HUDEP-2 (cell line): ENCODE results near the gene HBS1L.

Source experiments
- DNase-seq, 76 experiments: peaks; one replicate each; lab custom pipeline; 2025; ENCODE audit not compliant: unreplicated experiment in 76 of 76; lab: John Stamatoyannopoulos, UW

The HBS1L gene

DNA sequence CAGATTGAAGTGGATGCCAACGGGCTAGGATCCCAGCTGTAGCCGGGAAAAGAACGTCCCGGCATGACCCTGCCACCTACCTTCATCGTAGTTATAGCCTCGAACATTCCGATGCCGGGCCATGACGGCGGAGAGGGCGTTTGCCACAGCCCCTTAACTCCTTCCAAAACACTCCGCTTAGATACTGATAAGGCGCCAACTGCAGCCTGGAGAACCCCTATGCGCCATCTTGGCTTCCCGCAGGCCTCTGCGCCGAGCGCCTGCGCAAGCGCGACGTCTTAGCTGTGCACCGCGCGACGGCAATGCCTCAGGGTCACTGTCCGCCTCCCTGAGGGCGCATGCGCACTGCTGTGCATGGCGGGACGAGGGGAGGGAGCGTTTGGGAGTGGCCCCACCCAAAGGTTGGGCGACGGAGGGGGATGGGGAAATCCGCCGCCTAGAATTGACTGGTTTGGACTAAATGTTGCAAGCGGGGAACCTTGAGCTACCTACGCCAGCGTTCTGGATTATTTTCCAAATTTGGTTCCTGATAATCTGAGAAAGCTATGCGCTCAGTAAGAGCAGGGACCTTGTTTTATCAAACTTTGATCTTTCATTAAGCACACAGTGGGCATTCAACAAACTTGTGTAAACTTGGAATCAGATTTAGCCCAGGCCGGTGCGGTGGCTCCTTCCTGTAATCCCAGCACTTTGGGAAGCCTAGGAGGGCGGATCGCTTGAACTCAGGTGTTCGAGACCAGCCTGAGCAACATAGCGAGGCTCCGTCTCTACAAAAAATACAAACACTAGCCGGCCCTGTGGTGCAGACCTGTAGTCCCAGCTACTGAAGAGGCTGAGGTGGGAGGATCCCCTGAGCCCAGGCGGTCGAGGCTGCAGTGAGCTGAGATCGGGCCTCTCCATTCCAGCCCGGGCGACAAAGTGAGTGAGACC is at the start of gene HBS1L:
Gene HBS1L (minus strand): TSS at position 254 of the 930 bp plus-strand sequence. CDS start 131 bp downstream, at position 123.
- DNase-seq = peak in 75 of 76 experiments; percentile 88 to 100 (median 99)

- DNase-seq = no peak
Measured at GRCh38 chr6:135104199-135104598, 49.6 kb upstream of the HBS1L start.

DNA sequence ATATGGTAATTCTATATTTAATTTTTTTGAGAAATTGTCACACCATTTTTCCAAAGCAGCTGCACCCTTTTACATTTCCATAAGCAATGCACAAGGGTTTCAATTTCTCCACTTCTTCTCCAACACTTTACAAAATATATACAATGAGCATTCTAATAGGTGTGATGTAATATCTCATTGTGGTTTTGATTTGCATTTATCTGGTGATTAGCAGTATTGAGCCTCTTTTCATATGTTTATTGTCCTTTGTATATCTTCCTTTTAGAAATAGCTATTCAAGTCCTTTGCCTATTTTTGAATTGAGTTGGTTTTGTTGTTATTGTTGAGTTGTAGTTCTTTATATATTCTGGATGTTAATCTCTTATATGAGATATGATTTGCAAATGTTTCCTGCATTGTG is 47.6 kb upstream of the HBS1L start:
- DNase-seq = no peak

DNA sequence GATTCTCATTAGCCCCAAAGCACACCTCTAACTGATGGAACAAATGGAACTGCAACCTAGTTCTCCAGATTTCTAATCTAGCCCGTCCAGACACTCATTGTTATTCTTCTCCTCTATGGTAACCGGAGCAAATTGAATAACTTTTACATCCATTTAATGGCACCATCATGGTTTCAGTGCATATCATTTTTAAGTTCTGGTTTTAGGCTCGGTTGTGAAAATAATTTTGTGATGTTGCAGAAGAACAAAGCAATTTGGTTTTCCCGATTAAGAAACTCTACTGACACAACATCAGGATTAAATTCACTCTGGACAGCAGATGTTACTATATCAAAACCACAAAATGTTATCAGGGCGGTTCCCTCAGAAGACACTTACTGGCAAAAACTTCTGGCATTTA is 42.5 kb upstream of the HBS1L start:
- peak in 42 of 76 experiments; percentile 17 to 98 (median 82) for DNase-seq

DNA sequence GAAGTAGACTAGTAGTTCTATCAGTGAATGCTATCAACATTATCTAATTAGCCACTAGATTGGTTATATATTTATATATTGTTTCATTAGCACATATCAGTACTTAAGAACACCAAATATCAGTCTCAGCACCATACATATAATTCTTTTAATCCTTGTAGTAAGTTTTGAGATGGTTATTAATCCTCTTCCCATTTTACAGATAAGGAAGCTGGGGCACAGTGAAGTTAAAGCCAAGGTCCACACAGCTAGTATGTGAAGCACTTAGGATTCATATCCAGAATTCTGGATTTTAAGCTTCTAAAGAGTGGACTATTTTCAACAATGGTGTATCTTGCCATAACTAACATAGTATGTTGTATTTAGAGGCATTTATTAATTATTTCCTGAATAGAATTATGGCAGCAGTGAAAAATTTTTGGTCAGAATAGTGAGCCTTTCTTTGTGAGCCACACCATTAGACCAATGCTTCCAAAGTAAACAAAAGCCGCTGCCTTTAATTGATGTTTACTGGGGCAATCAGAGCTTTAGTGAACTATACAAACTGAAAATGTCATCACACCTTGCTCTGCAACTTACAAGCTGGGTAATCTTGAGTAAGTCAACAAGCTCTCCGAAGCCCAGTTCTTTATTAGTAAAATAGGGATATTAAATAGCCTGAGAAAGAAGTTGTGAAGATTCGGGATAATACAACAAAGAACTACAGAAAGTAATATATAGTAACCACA is 41.9 kb upstream of the HBS1L start:
- no peak for DNase-seq

GRCh38 chr6:135095716-135096115 is 41.1 kb upstream of the HBS1L start:
- DNase-seq = no peak

DNA sequence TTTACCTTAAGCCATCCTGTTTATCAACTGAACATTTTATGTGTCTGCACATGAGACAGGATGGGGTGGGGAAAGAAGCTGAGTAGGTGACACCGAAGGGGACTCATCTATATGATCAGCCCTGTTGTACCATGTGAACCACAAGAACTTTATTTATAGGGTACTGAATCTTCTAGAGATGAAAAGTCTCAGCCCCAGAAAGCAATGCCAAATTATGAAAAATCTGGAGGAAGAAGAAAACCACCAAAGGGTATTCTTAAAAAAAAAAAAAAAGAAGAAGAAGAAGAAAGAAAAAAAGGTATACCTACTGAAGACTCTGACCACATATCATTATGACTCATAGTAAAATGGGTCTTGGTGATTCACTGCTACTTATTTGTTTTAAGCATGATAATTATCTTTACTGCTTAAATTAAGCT is 39.8 kb upstream of the HBS1L start:
- peak in 3 of 76 experiments; percentile 26 to 51 (median 37) for DNase-seq

GRCh38 chr6:135093578-135093977 is 39.0 kb upstream of the HBS1L start:
- DNase-seq = peak in 41 of 76 experiments; percentile 21 to 85 (median 56)

DNA sequence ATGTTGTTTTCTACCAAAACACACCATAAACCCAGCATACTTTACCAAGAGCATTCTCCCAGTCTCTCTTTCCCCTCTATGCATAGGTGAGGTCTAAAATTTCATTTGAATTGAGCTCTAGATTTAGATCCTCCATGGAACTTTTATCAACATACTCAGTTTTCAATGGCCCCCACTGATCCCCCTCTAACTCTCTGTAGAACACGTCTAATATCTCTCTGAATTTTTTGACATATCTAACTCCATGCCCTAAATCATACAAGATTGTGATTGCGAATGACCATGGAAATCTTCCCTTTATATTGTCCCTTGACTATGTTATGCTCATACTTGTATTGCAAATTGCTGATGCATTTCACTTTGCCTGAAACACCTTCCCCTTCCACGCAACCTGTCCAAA is 38.1 kb upstream of the HBS1L start:
- no peak for DNase-seq

- peak in 3 of 76 experiments; percentile 34 to 41 (median 39) for DNase-seq
Measured at GRCh38 chr6:135090819-135091218, 36.2 kb upstream of the HBS1L start.

GRCh38 chr6:135089901-135090300 is 35.3 kb upstream of the HBS1L start:
- DNase-seq = no peak

DNA sequence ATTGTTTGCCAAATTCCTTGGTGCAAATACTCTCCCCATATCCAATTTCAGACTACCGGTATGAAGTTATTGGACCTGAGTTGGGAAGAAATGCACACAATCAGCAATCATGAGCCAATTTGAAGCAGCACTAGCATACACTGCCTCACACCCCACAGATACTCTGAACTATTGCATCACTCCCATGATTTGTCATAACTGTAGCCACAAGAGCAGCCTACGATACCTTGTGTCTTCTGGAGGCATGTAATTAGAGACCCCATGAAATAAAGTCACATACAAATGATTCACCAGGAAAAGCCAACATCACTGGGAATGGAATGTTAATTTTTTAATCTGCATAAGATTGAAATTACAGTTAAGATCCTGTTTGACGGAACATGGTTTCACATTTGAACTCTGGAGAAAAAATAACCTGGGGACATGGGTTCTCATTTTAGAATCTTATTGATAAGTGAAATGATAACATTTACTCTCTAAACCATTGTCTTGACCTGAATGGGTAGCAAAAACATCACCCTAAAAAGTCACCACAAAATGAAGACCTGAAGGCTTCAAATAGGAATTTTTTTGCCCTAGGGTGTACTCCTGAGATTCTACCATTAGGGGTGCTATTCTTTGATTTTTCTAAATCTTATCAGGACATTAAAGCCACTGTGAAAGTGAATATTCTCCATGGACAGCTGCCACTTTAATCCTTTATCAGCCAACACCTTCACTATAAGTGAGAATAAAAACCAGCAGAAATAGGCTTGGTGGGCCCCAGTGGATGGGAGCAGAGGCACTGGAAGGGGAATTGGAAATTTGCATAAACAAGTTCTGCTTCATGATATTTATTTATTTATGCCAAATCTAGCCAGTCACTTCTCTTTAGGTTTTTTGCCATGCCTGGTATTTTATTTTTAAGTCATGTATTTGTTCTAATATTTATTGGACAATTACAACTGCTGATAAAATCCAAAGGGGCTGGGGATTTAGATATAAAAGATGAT is 34.5 kb upstream of the HBS1L start:
- DNase-seq = peak in 60 of 76 experiments; percentile 22 to 93 (median 64)

DNA sequence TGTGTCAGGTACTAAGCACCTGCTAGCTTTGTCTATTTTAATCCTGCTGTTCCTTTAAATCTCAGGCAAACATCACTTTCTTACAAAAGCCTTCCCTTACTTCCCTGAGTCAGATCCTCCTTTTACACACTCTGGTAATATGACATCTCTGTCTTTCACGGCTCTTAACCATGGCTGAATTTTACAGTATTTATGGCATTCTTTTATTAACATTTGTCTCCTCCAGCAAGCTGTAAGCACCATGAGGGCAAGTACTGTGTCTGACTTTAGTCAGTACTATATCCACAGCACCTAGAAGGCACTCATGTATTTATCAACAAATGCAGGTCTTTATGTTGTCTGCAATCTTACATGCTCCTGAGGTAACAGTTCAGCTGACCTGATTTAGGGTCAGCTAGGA is 33.7 kb upstream of the HBS1L start:
- DNase-seq = no peak

DNA sequence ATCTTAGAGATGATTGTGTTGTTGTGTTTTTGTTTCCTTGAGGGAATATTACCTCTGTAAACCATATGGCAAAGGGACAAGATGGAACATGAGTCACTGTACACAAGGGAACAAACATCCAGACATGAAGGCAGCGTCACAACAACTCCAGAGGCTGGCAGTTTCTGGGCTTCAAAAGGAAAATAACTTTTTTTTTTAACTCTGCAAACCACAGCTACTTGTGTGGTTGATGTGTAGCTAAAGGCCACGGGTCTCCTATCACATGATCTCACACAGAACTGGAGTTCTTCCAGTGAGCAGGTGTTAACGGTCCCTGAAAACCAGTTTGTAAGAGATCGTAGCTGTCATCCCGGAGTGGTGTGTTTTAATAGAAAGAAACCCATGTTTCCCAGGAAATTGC is 33.2 kb upstream of the HBS1L start:
- peak in 1 of 76 experiments; percentile 24 for DNase-seq

DNA sequence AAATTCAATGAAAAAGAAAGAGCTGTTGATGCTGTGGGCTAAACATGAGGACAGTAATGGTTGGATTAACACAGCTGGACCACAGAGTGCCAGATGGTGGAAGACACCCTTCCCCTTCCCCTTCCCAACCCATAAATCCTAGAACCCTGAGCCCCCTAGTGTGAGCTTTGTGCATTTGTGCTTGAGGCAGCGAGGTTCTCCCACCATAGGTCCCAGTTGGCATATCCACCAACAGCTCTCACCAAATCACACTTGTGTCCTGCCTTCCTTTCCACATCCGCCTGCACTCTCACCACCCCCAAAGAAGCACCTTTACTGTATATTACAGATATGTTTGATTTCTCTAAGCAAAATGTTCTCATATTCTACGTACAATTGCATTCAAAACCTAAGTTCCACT is 32.8 kb upstream of the HBS1L start:
- DNase-seq = peak in 6 of 76 experiments; percentile 11 to 24 (median 16)

- DNase-seq = no peak
Measured at GRCh38 chr6:135086414-135086764, 31.8 kb upstream of the HBS1L start.

GRCh38 chr6:135085700-135086413 is 31.2 kb upstream of the HBS1L start:
- DNase-seq = no peak

- no peak for DNase-seq
Measured at GRCh38 chr6:135084916-135085269, 30.3 kb upstream of the HBS1L start.

DNA sequence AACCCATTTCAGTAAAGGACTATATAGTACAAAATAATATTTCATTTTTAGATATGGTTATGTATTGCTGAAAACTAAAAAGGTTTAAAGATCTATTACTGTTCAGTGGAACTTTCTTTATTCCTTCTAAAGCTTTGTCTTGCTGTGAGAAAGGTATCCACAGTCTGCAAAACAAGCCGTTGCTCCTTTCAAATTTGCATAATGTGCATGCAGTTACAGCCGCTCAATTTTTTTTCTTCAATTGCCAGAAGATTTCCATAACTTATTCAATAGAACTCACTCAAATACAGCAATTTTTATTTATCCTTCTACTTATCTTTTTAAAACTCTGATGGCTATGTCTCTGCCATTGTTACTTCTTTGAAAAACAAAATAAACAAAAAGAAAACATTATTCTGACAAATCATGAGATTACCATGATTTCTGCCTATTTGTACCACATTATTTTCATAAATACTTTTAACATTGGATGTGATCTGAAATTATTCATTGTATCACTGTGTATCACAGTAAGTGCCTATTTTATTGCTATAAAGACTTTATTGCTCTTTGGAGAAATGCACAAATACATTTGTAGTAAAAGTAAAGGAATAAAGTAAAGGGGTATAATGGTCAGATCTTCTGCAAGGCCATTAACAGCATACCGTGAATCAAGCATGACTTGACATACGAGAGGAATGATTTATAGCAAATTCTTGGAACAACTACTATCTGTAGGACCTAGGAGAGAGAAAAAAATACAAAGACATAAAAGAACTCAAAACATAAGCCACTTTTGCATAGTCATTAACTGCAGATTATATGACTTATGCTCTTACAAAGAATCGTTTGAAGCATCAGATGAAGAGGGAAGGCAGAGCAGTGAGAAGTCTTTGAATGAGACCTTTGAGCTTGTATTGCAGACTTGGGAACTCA is 29.6 kb upstream of the HBS1L start:
- no peak for DNase-seq
